Endodermal cell (in vitro differentiated cells): Measurements from ENCODE around the gene POLR1C. TPM values are rescaled to one million over a fixed set of nuclear protein-coding genes. Genes with fewer than 3 reads are reported as not detected.

Source experiments
- DNase-seq: peaks from one replicate; pipeline ENCODE4 v3.0.0-alpha.2; 2017
- H3K27ac ChIP-seq: 2 replicates; pipeline ENCODE4 v1.5.1; 2013; ENCODE audit warnings: mild to moderate bottlenecking, low read depth, low read length, moderate library complexity
- H3K27me3 ChIP-seq: 2 replicates; pipeline ENCODE4 v1.6.1; 2013; ENCODE audit warnings: mild to moderate bottlenecking, low read length, moderate library complexity; ENCODE audit not compliant: insufficient read depth, control insufficient read depth, poor library complexity, severe bottlenecking
- H3K36me3 ChIP-seq: 2 replicates; pipeline ENCODE4 v1.7.0; 2013; ENCODE audit warnings: mild to moderate bottlenecking, low read length, moderate library complexity; ENCODE audit not compliant: control insufficient read depth, insufficient read depth
- H3K4me1 ChIP-seq: one replicate; pipeline ENCODE4 v1.7.0; 2013; ENCODE audit warnings: low read length; ENCODE audit not compliant: control insufficient read depth, insufficient read depth
- H3K4me3 ChIP-seq: 2 replicates; pipeline ENCODE4 v1.5.1; 2013; ENCODE audit warnings: mild to moderate bottlenecking, low read length, moderate library complexity
- H3K9ac ChIP-seq: 2 replicates; pipeline ENCODE4 v1.6.1; 2013; ENCODE audit warnings: mild to moderate bottlenecking, low read length, moderate library complexity; ENCODE audit not compliant: poor library complexity, severe bottlenecking; ENCODE audit errors: extremely low read depth
- H3K9me3 ChIP-seq: 2 replicates; pipeline ENCODE4 v1.6.1; 2013; ENCODE audit warnings: mild to moderate bottlenecking, low read length, moderate library complexity; ENCODE audit not compliant: control insufficient read depth
- H3K27ac Mint-ChIP-seq: 2 replicates; pipeline ENCODE4 v1.8.0; 2020; ENCODE audit warnings: mixed read lengths
- H3K27me3 Mint-ChIP-seq: 2 replicates; pipeline ENCODE4 v1.8.0; 2021; ENCODE audit warnings: mild to moderate bottlenecking, mixed read lengths; ENCODE audit not compliant: insufficient read depth
- H3K36me3 Mint-ChIP-seq: 2 replicates; pipeline ENCODE4 v1.8.0; 2020; ENCODE audit warnings: low read depth, mixed read lengths
- H3K4me1 Mint-ChIP-seq: 2 replicates; pipeline ENCODE4 v1.8.0; 2020; ENCODE audit warnings: mixed read lengths
- H3K4me3 Mint-ChIP-seq: 2 replicates; pipeline ENCODE4 v1.8.0; 2020; ENCODE audit warnings: mild to moderate bottlenecking, moderate library complexity, mixed read lengths
- H3K9me3 Mint-ChIP-seq: 2 replicates; pipeline ENCODE4 v1.8.0; 2020; ENCODE audit warnings: mild to moderate bottlenecking, mixed read lengths
- WGBS, 2 experiments: methylation state at CpG; one replicate each; pipeline versions ENCODE4 v1.1.5 to v1.1.7; 2013; ENCODE audit warnings: missing lambda C conversion rate in 2 of 2, mixed read lengths in 1 of 2; ENCODE audit not compliant: insufficient coverage in 1 of 2, insufficient read length in 1 of 2; 5-methylcytosine and 5-hydroxymethylcytosine counted together
- total RNA-seq, 2 donors: library from RNA; stranded (reverse); fragmentation: NEBNext Ultra II Directional in 1 of 2; extraction: Animal tissue kit (Norgen Biotek cat#: 25700) in 1 of 2; gene quantifications; 2 replicates in 1 of 2; 3 replicates in 1 of 2; pipeline ENCODE4 v1.2.1, GENCODE V29; 2021
- TF ChIP-seq, protein P1 (sequence below): fragments of 200-600 bp; sonication (generic); conservative IDR thresholded peaks from 2 replicates; pipeline ENCODE4 v1.5.0; 2021; ENCODE audit warnings: antibody characterized with exemption, mild to moderate bottlenecking

Gene POLR1C
- total RNA-seq, 2 donors from 2014 or later, result 37.6 to 44.2 TPM

DNA sequence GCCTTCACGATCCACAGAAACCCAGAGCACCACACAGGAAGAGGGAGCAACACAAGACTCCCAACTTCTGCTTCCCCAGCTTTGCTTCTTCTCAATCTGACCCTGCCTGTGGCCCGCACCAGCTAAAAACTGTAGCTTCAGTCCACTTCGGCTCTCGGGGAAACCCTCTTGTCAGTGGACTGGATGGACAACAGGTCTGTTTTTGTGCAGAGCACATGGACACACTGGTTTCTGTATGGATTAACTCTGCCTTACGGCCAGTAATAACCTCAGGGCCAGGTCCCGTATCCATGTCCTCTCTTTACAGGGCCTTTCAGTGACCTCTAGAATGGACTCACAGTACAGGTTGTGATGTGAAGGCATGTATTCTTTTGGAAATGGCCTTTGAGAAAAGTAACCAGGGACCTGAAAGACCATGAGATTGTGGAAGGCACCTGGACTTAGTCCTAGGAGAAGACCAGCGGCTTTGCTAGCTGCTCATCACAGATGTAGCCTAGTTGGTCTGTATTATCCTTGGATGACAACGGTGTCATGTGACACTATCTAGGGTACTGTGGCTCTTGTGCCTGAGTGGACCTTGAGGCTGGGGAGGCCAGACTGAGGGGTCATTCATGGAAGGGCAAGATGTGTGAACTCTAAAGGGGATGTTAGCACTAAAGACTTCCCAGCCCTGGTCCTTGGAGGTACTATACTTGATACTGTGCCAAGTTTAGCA is 5.8 kb downstream of the POLR1C start:
- no peak overlapping the region for H3K4me3 ChIP-seq
- H3K4me1 ChIP-seq, result no peaks in the 10 kb centered on the region
- TF ChIP-seq, protein P1, sequence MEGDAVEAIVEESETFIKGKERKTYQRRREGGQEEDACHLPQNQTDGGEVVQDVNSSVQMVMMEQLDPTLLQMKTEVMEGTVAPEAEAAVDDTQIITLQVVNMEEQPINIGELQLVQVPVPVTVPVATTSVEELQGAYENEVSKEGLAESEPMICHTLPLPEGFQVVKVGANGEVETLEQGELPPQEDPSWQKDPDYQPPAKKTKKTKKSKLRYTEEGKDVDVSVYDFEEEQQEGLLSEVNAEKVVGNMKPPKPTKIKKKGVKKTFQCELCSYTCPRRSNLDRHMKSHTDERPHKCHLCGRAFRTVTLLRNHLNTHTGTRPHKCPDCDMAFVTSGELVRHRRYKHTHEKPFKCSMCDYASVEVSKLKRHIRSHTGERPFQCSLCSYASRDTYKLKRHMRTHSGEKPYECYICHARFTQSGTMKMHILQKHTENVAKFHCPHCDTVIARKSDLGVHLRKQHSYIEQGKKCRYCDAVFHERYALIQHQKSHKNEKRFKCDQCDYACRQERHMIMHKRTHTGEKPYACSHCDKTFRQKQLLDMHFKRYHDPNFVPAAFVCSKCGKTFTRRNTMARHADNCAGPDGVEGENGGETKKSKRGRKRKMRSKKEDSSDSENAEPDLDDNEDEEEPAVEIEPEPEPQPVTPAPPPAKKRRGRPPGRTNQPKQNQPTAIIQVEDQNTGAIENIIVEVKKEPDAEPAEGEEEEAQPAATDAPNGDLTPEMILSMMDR, result no peak
- DNase-seq, result no peak
- Mint-ChIP-seq H3K27ac (no peak overlapping the region), H3K4me3 (no peak overlapping the region), H3K36me3 (peaks cover 74% of the 10 kb centered on the region), H3K4me1 (no peaks in the 10 kb centered on the region), H3K27me3 (no peaks in the 10 kb centered on the region), H3K9me3 (no peaks in the 10 kb centered on the region)
- no peaks in the 10 kb centered on the region for H3K9me3 ChIP-seq
- 93 to 94% methylated on average over 7 to 8 of the region's 8 CpGs for WGBS, 2 experiments
- H3K9ac ChIP-seq, result no peak overlapping the region
- H3K36me3 ChIP-seq, result peaks cover 87% of the 10 kb centered on the region
- no peak overlapping the region for H3K27ac ChIP-seq
- H3K27me3 ChIP-seq, result no peaks in the 10 kb centered on the region

DNA sequence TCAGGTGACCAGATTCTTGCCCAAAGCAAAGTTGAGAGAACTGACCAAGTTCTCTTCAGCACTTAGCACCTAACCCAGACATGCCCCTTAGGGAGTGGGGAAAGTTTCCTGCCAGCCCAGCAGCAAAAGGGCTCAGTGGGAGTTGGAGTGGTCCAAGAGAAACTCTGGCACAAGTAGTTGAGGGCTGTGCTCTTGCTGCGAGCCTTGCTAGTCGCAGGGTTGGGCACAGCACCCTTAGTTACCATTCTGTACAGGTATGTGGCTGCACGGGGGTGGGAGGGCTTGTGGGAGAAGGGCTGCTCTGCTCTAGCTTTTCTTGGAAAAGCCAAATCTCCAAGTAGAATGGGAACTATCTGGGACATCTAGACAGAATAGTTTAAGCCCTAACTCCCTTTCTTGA is 6.4 kb downstream of the POLR1C start:
- Mint-ChIP-seq H3K27ac (no peak overlapping the region), H3K27me3 (no peaks in the 10 kb centered on the region), H3K4me1 (no peaks in the 10 kb centered on the region), H3K36me3 (peaks cover 78% of the 10 kb centered on the region), H3K9me3 (no peaks in the 10 kb centered on the region), H3K4me3 (no peak overlapping the region)
- Histone ChIP-seq H3K9me3 (no peaks in the 10 kb centered on the region), H3K27ac (no peak overlapping the region), H3K4me3 (no peak overlapping the region), H3K9ac (no peak overlapping the region), H3K36me3 (peaks cover 93% of the 10 kb centered on the region), H3K4me1 (no peaks in the 10 kb centered on the region), H3K27me3 (no peaks in the 10 kb centered on the region)
- TF ChIP-seq, protein P1, result no peak
- WGBS, 2 experiments, result 96% methylated on average over 3 of the region's 3 CpGs; no CpG with 5 or more reads in 1 of the 2 experiments
- DNase-seq, result no peak

DNA sequence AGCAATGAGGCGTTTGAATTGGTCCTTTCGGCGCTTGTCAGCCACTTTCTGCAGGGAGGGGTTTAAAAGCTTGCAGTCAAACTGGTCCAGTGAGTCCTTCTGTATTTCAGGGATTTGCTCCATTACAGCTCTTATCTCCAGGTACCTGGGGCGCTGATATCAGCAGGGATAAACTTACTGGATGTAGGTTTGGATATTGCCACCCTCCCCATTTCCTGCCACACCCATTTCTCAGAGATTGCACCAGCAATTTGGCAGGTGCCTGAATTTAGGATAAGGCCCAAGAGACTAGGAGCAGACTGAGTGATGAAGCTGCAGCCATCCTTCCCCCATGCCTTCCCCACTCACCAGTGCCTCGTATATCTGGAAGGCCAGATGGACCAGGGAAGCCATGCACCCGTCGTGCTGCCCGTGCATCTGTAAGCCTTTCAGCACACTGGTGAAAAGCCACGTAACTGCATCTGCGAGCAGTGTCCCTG is 7.6 kb downstream of the POLR1C start:
- Mint-ChIP-seq H3K4me3 (no peak overlapping the region), H3K27me3 (no peaks in the 10 kb centered on the region), H3K27ac (no peak overlapping the region), H3K4me1 (no peaks in the 10 kb centered on the region), H3K9me3 (no peaks in the 10 kb centered on the region), H3K36me3 (peaks cover 87% of the 10 kb centered on the region)
- TF ChIP-seq, protein P1, result no peak
- Histone ChIP-seq H3K36me3 (peaks cover 96% of the 10 kb centered on the region), H3K9me3 (no peaks in the 10 kb centered on the region), H3K4me1 (peaks cover 5% of the 10 kb centered on the region), H3K27ac (no peak overlapping the region), H3K4me3 (no peak overlapping the region), H3K27me3 (no peaks in the 10 kb centered on the region), H3K9ac (no peak overlapping the region)
- 93 to 96% methylated on average over 10 of the region's 10 CpGs for WGBS, 2 experiments
- DNase-seq, result no peak
